Upper lobe of left lung (tissue), 6 donors: ENCODE measurements around the gene EBF3. TPM values are rescaled to one million over a fixed set of nuclear protein-coding genes. Genes with fewer than 3 reads are reported as not detected.
A peak's percentile ranks its signal among the peaks of the same experiment; 100 is the strongest.

Experiments
- ATAC-seq, 2 donors: fragments of 200-7000 bp; cut with Tn5 transposase; one replicate each; pipeline ENCODE4 v1.9.1; 2022; ENCODE audit warnings: mild to moderate bottlenecking in 2 of 2, moderate library complexity in 2 of 2; ENCODE audit not compliant: low FRiP score in 2 of 2
- DNase-seq, 2 donors: peaks; one replicate each; pipeline ENCODE4 v3.0.0-alpha.2; 2019 to 2020
- H3K27ac ChIP-seq, 4 donors: fragments of 200-600 bp; sonication (generic); one replicate each; pipeline ENCODE4 v1.5.1; 2016 to 2019
- H3K27me3 ChIP-seq, 4 donors: fragments of 200-600 bp; sonication (generic); one replicate each; pipeline ENCODE4 v1.5.1; 2017 to 2019
- H3K36me3 ChIP-seq, 4 donors: fragments of 200-600 bp; sonication (generic); one replicate each; pipeline ENCODE4 v1.5.1; 2016 to 2019
- H3K4me1 ChIP-seq, 4 donors: fragments of 200-600 bp; sonication (generic); one replicate each; pipeline ENCODE4 v1.5.1; 2018 to 2019
- H3K4me3 ChIP-seq, 4 donors: fragments of 200-600 bp; sonication (generic); one replicate each; pipeline ENCODE4 v1.5.1; 2017 to 2019; ENCODE audit warnings: mild to moderate bottlenecking in 2 of 4, moderate library complexity in 1 of 4
- H3K9me3 ChIP-seq, 4 donors: fragments of 200-600 bp; sonication (generic); one replicate each; pipeline ENCODE4 v1.5.1; 2018 to 2019
- CTCF ChIP-seq, 6 experiments: fragments of 450-650 bp in 4 of 6; fragments of 200-600 bp in 2 of 6; sonication (generic) in 2 of 6; IDR thresholded peaks; one replicate each; pipeline ENCODE4 v1.5.1; 2016 to 2019; ENCODE audit warnings: antibody characterized with exemption in 6 of 6
- EP300 ChIP-seq, 4 donors: sonication (generic); formaldehyde crosslinking; IDR thresholded peaks; one replicate each; pipeline ENCODE4 v1.5.1; 2017; ENCODE audit warnings: antibody characterized with exemption in 4 of 4, control low read depth in 2 of 4
- POLR2A ChIP-seq, 4 donors: fragments of 450-650 bp; IDR thresholded peaks; one replicate each; pipeline ENCODE4 v1.5.1; 2016 to 2017; ENCODE audit warnings: antibody characterized with exemption in 4 of 4, mild to moderate bottlenecking in 2 of 4
- POLR2AphosphoS5 ChIP-seq, 2 donors: sonication (generic); formaldehyde crosslinking; IDR thresholded peaks; one replicate each; pipeline ENCODE4 v1.5.1; 2017; ENCODE audit warnings: antibody characterized with exemption in 2 of 2
- WGBS, 2 donors: methylation state at CpG; one replicate each; pipeline ENCODE4 v1.1.5; 2017 to 2018; 5-methylcytosine and 5-hydroxymethylcytosine counted together
- total RNA-seq, 6 donors: library from RNA; depleted of rRNA in 4 of 6; stranded (reverse); fragments of >200 nt in 4 of 6; gene quantifications; one replicate each; pipeline versions ENCODE4 v1.1.0 to v1.2.1, GENCODE V29; 2016 to 2021
- donor health status: DM: no; HTN: no; CAD: no; lungs with moderate emphysema.
- donor health status: DM: no; HTN: yes; CAD: no; lungs with severe emphysema.

Gene EBF3
- total RNA-seq, 6 donors from 2014 or later, result 0.06 to 0.51 TPM; not detected in 4

- no peaks in the 10 kb centered on the region for H3K36me3 ChIP-seq
- no peak overlapping the region for H3K27ac ChIP-seq
- DNase-seq, result no peak
- peaks cover 0 to 7% (median 0%) of the 10 kb centered on the region in 4 donors for H3K27me3 ChIP-seq
- H3K4me3 ChIP-seq, result no peak overlapping the region
- no peaks in the 10 kb centered on the region for H3K4me1 ChIP-seq
- 87 to 94% methylated on average over 6 of the region's 6 CpGs for WGBS, 2 donors
- TF ChIP-seq POLR2A (IDR thresholded peaks at IDR 0.05) (no peak), POLR2AphosphoS5 (IDR thresholded peaks at IDR 0.05) (no peak), CTCF (IDR thresholded peaks at IDR 0.05) (no peak), EP300 (IDR thresholded peaks at IDR 0.05) (no peak)
- no peak for ATAC-seq
- H3K9me3 ChIP-seq, result peaks cover 0 to 14% (median 9%) of the 10 kb centered on the region in 4 donors
Observed at GRCh38 chr10:129978980-129979379, 14.9 kb upstream of the EBF3 start.

- no peak overlapping the region for H3K27ac ChIP-seq
- no peak for DNase-seq
- peaks cover 0 to 12% (median 2%) of the 10 kb centered on the region in 4 donors for H3K27me3 ChIP-seq
- no peaks in the 10 kb centered on the region for H3K4me1 ChIP-seq
- WGBS, 2 donors, result 53 to 78% methylated on average over 1 of the region's 1 CpG
- no peak overlapping the region for H3K4me3 ChIP-seq
- TF ChIP-seq POLR2AphosphoS5 (IDR thresholded peaks at IDR 0.05), result no peak
- TF ChIP-seq EP300 (IDR thresholded peaks at IDR 0.05), result no peak
- TF ChIP-seq CTCF (IDR thresholded peaks at IDR 0.05), result no peak
- TF ChIP-seq POLR2A (IDR thresholded peaks at IDR 0.05), result no peak
- ATAC-seq, result peak in 1 of 2 donors; percentile 53
- peaks cover 0 to 13% (median 7%) of the 10 kb centered on the region in 4 donors for H3K9me3 ChIP-seq
- H3K36me3 ChIP-seq, result no peaks in the 10 kb centered on the region
Observed at GRCh38 chr10:129978322-129978721, 14.2 kb upstream of the EBF3 start.

GRCh38 chr10:129977794-129978193 is 13.7 kb upstream of the EBF3 start:
- Histone ChIP-seq H3K27me3 (peaks cover 0 to 17% (median 7%) of the 10 kb centered on the region in 4 donors), H3K4me3 (no peak overlapping the region), H3K36me3 (no peaks in the 10 kb centered on the region), H3K9me3 (peaks cover 0 to 8% (median 4%) of the 10 kb centered on the region in 4 donors), H3K4me1 (peaks cover 0 to 3% (median 0%) of the 10 kb centered on the region in 4 donors), H3K27ac (no peak overlapping the region)
- 83 to 86% methylated on average over 10 of the region's 10 CpGs for WGBS, 2 donors
- no peak for TF ChIP-seq CTCF (IDR thresholded peaks at IDR 0.05)
- no peak for TF ChIP-seq POLR2A (IDR thresholded peaks at IDR 0.05)
- no peak for TF ChIP-seq EP300 (IDR thresholded peaks at IDR 0.05)
- no peak for TF ChIP-seq POLR2AphosphoS5 (IDR thresholded peaks at IDR 0.05)
- DNase-seq (no peak), ATAC-seq (no peak)

- 75 to 86% methylated on average over 7 to 8 of the region's 8 CpGs for WGBS, 2 donors
- DNase-seq, result peak in 1 of 2 donors; percentile 24
- no peaks in the 10 kb centered on the region for H3K9me3 ChIP-seq
- H3K27ac ChIP-seq, result no peak overlapping the region
- no peak for ATAC-seq
- H3K36me3 ChIP-seq, result no peaks in the 10 kb centered on the region
- no peak overlapping the region for H3K4me3 ChIP-seq
- H3K27me3 ChIP-seq, result peaks cover 0 to 54% (median 42%) of the 10 kb centered on the region in 4 donors
- TF ChIP-seq POLR2A (IDR thresholded peaks at IDR 0.05) (no peak), POLR2AphosphoS5 (IDR thresholded peaks at IDR 0.05) (no peak), CTCF (IDR thresholded peaks at IDR 0.05) (no peak)
- H3K4me1 ChIP-seq, result peaks cover 13 to 38% (median 25%) of the 10 kb centered on the region in 4 donors
Observed at GRCh38 chr10:129973674-129974059, 9.6 kb upstream of the EBF3 start.
